WI38 (cell line): Measurements from ENCODE around the gene OTOGL.
"Not testable (repeated sequence)": the region's sequence is repeated elsewhere in the genome, so short reads cannot be mapped to it uniquely, and the experiment has no call there.

ENCODE experiments used
- H3K4me3 ChIP-seq: 2 replicates; pipeline ENCODE4 v1.5.1; 2011; ENCODE audit warnings: low read depth, mild to moderate bottlenecking, control low read depth, low read length
- CTCF ChIP-seq: IDR thresholded peaks from 2 replicates; pipeline ENCODE4 v1.5.1; 2012; ENCODE audit warnings: low read depth, mild to moderate bottlenecking, control low read depth, low read length

The OTOGL gene

GRCh38 chr12:80205960-80206359, 106.6 kb downstream of the OTOGL start:
- TF ChIP-seq CTCF, result no peak

GRCh38 chr12:80208071-80208470, 108.7 kb downstream of the OTOGL start:
- H3K4me3 ChIP-seq, result no peak overlapping the region
- TF ChIP-seq CTCF, result no peak

More at GRCh38 chr12:80205960-80206359, 106.6 kb downstream of the OTOGL start:
- no peak overlapping the region for H3K4me3 ChIP-seq

GRCh38 chr12:80211671-80212070, 112.3 kb downstream of the OTOGL start:
- no peak overlapping the region for H3K4me3 ChIP-seq
- TF ChIP-seq CTCF, result no peak

- H3K4me3 ChIP-seq, result no peak overlapping the region
- no peak for TF ChIP-seq CTCF
Observed at GRCh38 chr12:80212938-80213645, 113.8 kb downstream of the OTOGL start.

GRCh38 chr12:80213871-80214270, 114.5 kb downstream of the OTOGL start:
- TF ChIP-seq CTCF, result no peak
- no peak overlapping the region for H3K4me3 ChIP-seq

GRCh38 chr12:80217011-80217535, 117.7 kb downstream of the OTOGL start:
- H3K4me3 ChIP-seq, result no peak overlapping the region
- TF ChIP-seq CTCF, result no peak

GRCh38 chr12:80218925-80219324, 119.6 kb downstream of the OTOGL start:
- H3K4me3 ChIP-seq, result not testable (repeated sequence)

GRCh38 chr12:80219345-80219744, 120.0 kb downstream of the OTOGL start:
- no peak for TF ChIP-seq CTCF
- no peak overlapping the region for H3K4me3 ChIP-seq
